SK-N-SH (cell line): ENCODE data around the gene MPZ. TPM values are rescaled to one million over a fixed set of nuclear protein-coding genes. Genes with fewer than 3 reads are reported as not detected.
A peak's percentile ranks its signal among the peaks of the same experiment; 100 is the strongest.

Experiments
- CTCF ChIA-PET: fragments of 300-600, 350-600 bp; formaldehyde crosslinking; extraction: SDS; loops from one replicate; lab custom pipeline; 2021; lab: Yijun Ruan, JAX
- POLR2A ChIA-PET: fragments of 350-600 bp; sonication (Branson Sonifier 250); formaldehyde crosslinking; extraction: SDS; loops from one replicate; lab custom pipeline; 2020; ENCODE audit warnings: antibody characterized with exemption, inconsistent platforms; lab: Yijun Ruan, JAX
- DNase-seq: peaks from one replicate; pipeline ENCODE4 v3.0.0; 2012
- H2AFZ ChIP-seq: fragments of 200-600 bp; sonication (generic); 2 replicates; pipeline ENCODE4 v1.8.1; 2016; ENCODE audit warnings: antibody characterized with exemption, mild to moderate bottlenecking, low read depth
- H3F3A ChIP-seq: fragments of 200-600 bp; sonication (generic); replicated peaks from 2 replicates; pipeline ENCODE3; 2016; ENCODE audit warnings: antibody characterized with exemption, mild to moderate bottlenecking; ENCODE audit not compliant: insufficient read depth
- H3K27ac ChIP-seq, 2 experiments: fragments of 200-500 bp in 1 of 2; fragments of 200-600 bp in 1 of 2; sonication (Bioruptor generic) in 1 of 2; sonication (generic), shearing (Covaris generic) in 1 of 2; 2 replicates each; pipeline versions ENCODE4 v1.5.1 to v1.6.1; 2014 to 2016; ENCODE audit warnings: low read depth in 2 of 2, inconsistent platforms in 1 of 2, low read length in 1 of 2, mild to moderate bottlenecking in 1 of 2, mixed read lengths in 1 of 2
- H3K27me3 ChIP-seq: fragments of 200-600 bp; sonication (generic), shearing (Covaris generic); 2 replicates; pipeline ENCODE4 v1.6.1; 2016; ENCODE audit warnings: mixed run types; ENCODE audit not compliant: insufficient read depth
- H3K36me3 ChIP-seq, 2 experiments: fragments of 200-500 bp in 1 of 2; fragments of 200-600 bp in 1 of 2; sonication (Bioruptor generic) in 1 of 2; sonication (generic) in 1 of 2; replicated peaks in 1 of 2; 2 replicates each; pipeline versions ENCODE3 to v1.5.1; 2014 to 2016; ENCODE audit warnings: low read length in 1 of 2, mild to moderate bottlenecking in 1 of 2; ENCODE audit not compliant: insufficient read depth in 2 of 2, control insufficient read depth in 1 of 2
- H3K4me1 ChIP-seq, 2 experiments: fragments of 200-500 bp in 1 of 2; fragments of 200-600 bp in 1 of 2; sonication (Bioruptor generic) in 1 of 2; sonication (generic), shearing (Covaris generic) in 1 of 2; 2 replicates each; pipeline versions ENCODE4 v1.5.1 to v1.6.1; 2014 to 2016; ENCODE audit warnings: low read depth in 1 of 2, low read length in 1 of 2, mixed run types in 1 of 2; ENCODE audit not compliant: insufficient read depth in 2 of 2, control insufficient read depth in 1 of 2
- H3K4me2 ChIP-seq: fragments of 200-600 bp; sonication (generic), shearing (Covaris generic); 2 replicates; pipeline ENCODE4 v1.6.1; 2017; ENCODE audit warnings: mixed run types
- H3K4me3 ChIP-seq, 2 experiments: fragments of 200-500 bp in 1 of 2; fragments of 200-600 bp in 1 of 2; sonication (Bioruptor generic) in 1 of 2; sonication (generic), shearing (Covaris generic) in 1 of 2; 2 replicates each; pipeline versions ENCODE4 v1.5.1 to v1.8.1; 2014 to 2016; ENCODE audit warnings: low read depth in 2 of 2, inconsistent platforms in 1 of 2, low read length in 1 of 2, mild to moderate bottlenecking in 1 of 2, mixed read lengths in 1 of 2, moderate library complexity in 1 of 2
- H3K79me2 ChIP-seq: fragments of 200-600 bp; sonication (generic); 2 replicates; pipeline ENCODE4 v1.8.1; 2017; ENCODE audit warnings: mild to moderate bottlenecking; ENCODE audit not compliant: insufficient read depth
- H3K9ac ChIP-seq: fragments of 200-600 bp; sonication (generic); 2 replicates; pipeline ENCODE4 v1.6.1; 2017; ENCODE audit warnings: mixed run types
- H3K9me2 ChIP-seq: fragments of 200-600 bp; sonication (generic); 2 replicates; pipeline ENCODE4 v1.6.1; 2017; ENCODE audit warnings: mixed run types
- H3K9me3 ChIP-seq: fragments of 200-600 bp; sonication (generic); 2 replicates; pipeline ENCODE4 v1.6.1; 2017; ENCODE audit warnings: mixed run types, mild to moderate bottlenecking, moderate library complexity
- H4K20me1 ChIP-seq: fragments of 200-600 bp; sonication (generic); 2 replicates; pipeline ENCODE4 v1.6.1; 2017; ENCODE audit warnings: mild to moderate bottlenecking, mixed run types; ENCODE audit not compliant: insufficient read depth
- CHD2 ChIP-seq: fragments of 150-350 bp; IDR thresholded peaks from 2 replicates; pipeline ENCODE4 v1.6.1; 2018; ENCODE audit warnings: low read length; ENCODE audit not compliant: partially characterized antibody
- CTCF ChIP-seq: fragments of 200-600 bp; sonication (generic); IDR thresholded peaks from 2 replicates; pipeline ENCODE4 v1.6.1; 2017; ENCODE audit warnings: antibody characterized with exemption, mild to moderate bottlenecking, moderate library complexity
- EP300 ChIP-seq, 2 experiments: IDR thresholded peaks; 2 replicates each; pipeline versions ENCODE4 v1.4.0 to v1.6.1; 2012; ENCODE audit warnings: borderline replicate concordance in 1 of 2, low read depth in 1 of 2, low read length in 1 of 2
- EZH2phosphoT487 ChIP-seq: fragments of 200-600 bp; sonication (generic); IDR thresholded peaks from 2 replicates; pipeline ENCODE4 v1.6.1; 2017; ENCODE audit warnings: low read depth, mixed run types, mild to moderate bottlenecking, antibody characterized with exemption, moderate library complexity, borderline replicate concordance
- FOSL2 ChIP-seq: IDR thresholded peaks from 2 replicates; pipeline ENCODE4 v1.4.0; 2012; ENCODE audit warnings: low read depth, mild to moderate bottlenecking, moderate library complexity, borderline replicate concordance
- FOXJ3 ChIP-seq: sonication (generic); formaldehyde crosslinking; IDR thresholded peaks from 2 replicates; pipeline ENCODE4 v1.5.1; 2020; ENCODE audit warnings: mild to moderate bottlenecking, missing genetic modification reagents
- FOXM1 ChIP-seq: IDR thresholded peaks from 2 replicates; pipeline ENCODE4 v1.4.0; 2012; ENCODE audit warnings: low read depth, mild to moderate bottlenecking
- GABPA ChIP-seq: IDR thresholded peaks from 2 replicates; pipeline ENCODE4 v1.4.0; 2012; ENCODE audit warnings: low read depth, mild to moderate bottlenecking
- IRF3 ChIP-seq: fragments of 150-350 bp; IDR thresholded peaks from 2 replicates; pipeline ENCODE4 v1.6.1; 2016; ENCODE audit warnings: mild to moderate bottlenecking, low read depth, low read length
- MXI1 ChIP-seq: IDR thresholded peaks from 2 replicates; pipeline ENCODE4 v1.6.1; 2012; ENCODE audit warnings: mild to moderate bottlenecking, low read depth, low read length, improper control_type of control experiment
- POLR2AphosphoS5 ChIP-seq: IDR thresholded peaks from 2 replicates; pipeline ENCODE4 v1.6.1; 2012; ENCODE audit warnings: low read depth, low read length
- RFX5 ChIP-seq: IDR thresholded peaks from 2 replicates; pipeline ENCODE4 v1.6.1; 2012; ENCODE audit warnings: mild to moderate bottlenecking, improper control_type of control experiment, low read length
- RXRA ChIP-seq: IDR thresholded peaks from 2 replicates; pipeline ENCODE4 v1.4.0; 2012; ENCODE audit warnings: low read depth, mild to moderate bottlenecking, borderline replicate concordance
- USF1 ChIP-seq: IDR thresholded peaks from 2 replicates; pipeline ENCODE4 v1.4.0; 2012; ENCODE audit warnings: low read depth, borderline replicate concordance
- YY1 ChIP-seq: IDR thresholded peaks from 2 replicates; pipeline ENCODE4 v1.4.0; 2012; ENCODE audit warnings: low read depth, mild to moderate bottlenecking
- ZBTB33 ChIP-seq: IDR thresholded peaks from 2 replicates; pipeline ENCODE4 v1.4.0; 2012; ENCODE audit warnings: low read depth, borderline replicate concordance
- WGBS: methylation state at CpG from one replicate; pipeline ENCODE4 v1.1.6; 2017; ENCODE audit warnings: low lambda C conversion rate; 5-methylcytosine and 5-hydroxymethylcytosine counted together
- polyA plus RNA-seq, 3 experiments: library from polyadenylated mRNA; depleted of rRNA; stranded (reverse); fragments of >200 nt; gene quantifications; 2 replicates each; pipeline ENCODE4 v1.2.3, GENCODE V29; 2012

MPZ gene
- polyA plus RNA-seq, 1 of the 3 experiments (the other 2 are of a cell fraction) = 2.4 TPM

GRCh38 chr1:161304927-161305866 lies 4.6 kb downstream of the MPZ start:
- peak overlapping the region; percentile 62 for H3K9ac ChIP-seq
- peaks cover 8% of the 10 kb centered on the region for H3F3A ChIP-seq
- 35% methylated on average over 14 of the region's 17 CpGs for WGBS
- TF ChIP-seq CTCF (no peak), FOSL2 (no peak), FOXM1 (no peak), ZBTB33 (no peak), RFX5 (no peak), YY1 (no peak), CHD2 (no peak), EZH2phosphoT487 (no peak), FOXJ3 (CRISPR knock-in tag) (no peak), MXI1 (no peak), RXRA (no peak), EP300 (IDR thresholded peaks at IDR 0.05; ENCODE audit: borderline replicate concordance in 1 of 2, low read depth in 1 of 2, low read length in 1 of 2) (no peak), GABPA (no peak), POLR2AphosphoS5 (no peak), IRF3 (no peak), USF1 (no peak)
- DNase-seq = peak; percentile 39
- H3K4me2 ChIP-seq = peak overlapping the region; percentile 91
- H2AFZ ChIP-seq = peak overlapping the region; percentile 93
- no peaks in the 10 kb centered on the region for H3K27me3 ChIP-seq
- no peaks in the 10 kb centered on the region for H3K9me3 ChIP-seq
- POLR2A ChIA-PET = interaction anchor here (1.3 to 1.6 kb wide), 4 partner anchors 9 to 107 kb away, joined by 4 to 16 read pairs (median 4); partner anchors contain the start of gene SDHC
- no peaks in the 10 kb centered on the region for H3K79me2 ChIP-seq
- H3K4me1 ChIP-seq = peaks cover 0 to 11% of the 10 kb centered on the region in 2 experiments; a peak in 2 of 4 replicates
- CTCF ChIA-PET = interaction anchor here (0.9 to 2.7 kb wide), 14 partner anchors 9 to 113 kb away, joined by 3 to 16 read pairs (median 4); partner anchors contain the start of genes APOA2, SDHC and TOMM40L
- peak overlapping the region; percentile 71 to 79 for H3K4me3 ChIP-seq
- no peaks in the 10 kb centered on the region for H3K9me2 ChIP-seq
- peaks cover 0 to 3% of the 10 kb centered on the region in 2 experiments for H3K36me3 ChIP-seq
- no peak overlapping the region for H3K27ac ChIP-seq
- no peaks in the 10 kb centered on the region for H4K20me1 ChIP-seq
